K562 (cell line): ENCODE results near the gene TSC22D2.

Experiments used
- SREBF2 ChIP-seq: sonication (generic); formaldehyde crosslinking; IDR thresholded peaks from 2 replicates; pipeline ENCODE4 v1.4.0; 2020; ENCODE audit warnings: mild to moderate bottlenecking, missing genetic modification reagents
- ZBED1 ChIP-seq: IDR thresholded peaks from 2 replicates; pipeline ENCODE4 v1.6.1; 2014
- ZNF121 ChIP-seq: sonication (generic); formaldehyde crosslinking; conservative IDR thresholded peaks from 2 replicates; pipeline ENCODE4 v1.8.0; 2022; ENCODE audit warnings: missing genetic modification reagents

DNA sequence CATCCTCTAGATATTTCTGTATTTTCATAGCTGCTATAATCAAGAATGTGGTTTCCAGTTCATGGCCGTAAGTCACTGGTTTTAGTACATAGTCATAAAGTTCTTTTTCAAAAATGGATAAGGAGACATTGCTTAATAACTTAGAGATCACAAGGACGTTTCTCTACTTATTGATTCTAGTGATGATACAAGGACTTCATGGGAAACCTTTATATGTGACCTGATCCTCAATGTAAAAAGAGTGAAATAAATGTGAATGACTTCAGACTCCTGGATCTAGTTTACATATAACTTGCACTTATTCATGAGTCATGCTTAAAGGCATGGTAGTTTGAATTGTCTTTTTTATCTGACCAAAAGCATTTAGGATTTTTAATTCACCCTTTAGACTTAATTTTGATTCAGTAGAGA lies 35.2 kb downstream of the TSC22D2 start:
- TF ChIP-seq ZNF121 (CRISPR knock-in tag) (no peak), SREBF2 (CRISPR knock-in tag) (no peak), ZBED1 (no peak)
